OCI-LY7 (cell line): Measurements from ENCODE around the gene PAQR4.

Source experiments
- EZH2phosphoT487 ChIP-seq: fragments of 200-600 bp; sonication (generic); IDR thresholded peaks from 2 replicates; pipeline ENCODE4 v1.6.1; 2018; ENCODE audit warnings: low read depth, borderline replicate concordance, mild to moderate bottlenecking, mixed run types, antibody characterized with exemption, low read length, moderate library complexity, mixed read lengths
- TF ChIP-seq, protein P1 (sequence below): fragments of 200-600 bp; sonication (generic); conservative IDR thresholded peaks from 2 replicates; pipeline ENCODE4 v1.5.1; 2014; ENCODE audit warnings: mild to moderate bottlenecking, antibody characterized with exemption, low read length, moderate library complexity, mixed read lengths

DNA sequence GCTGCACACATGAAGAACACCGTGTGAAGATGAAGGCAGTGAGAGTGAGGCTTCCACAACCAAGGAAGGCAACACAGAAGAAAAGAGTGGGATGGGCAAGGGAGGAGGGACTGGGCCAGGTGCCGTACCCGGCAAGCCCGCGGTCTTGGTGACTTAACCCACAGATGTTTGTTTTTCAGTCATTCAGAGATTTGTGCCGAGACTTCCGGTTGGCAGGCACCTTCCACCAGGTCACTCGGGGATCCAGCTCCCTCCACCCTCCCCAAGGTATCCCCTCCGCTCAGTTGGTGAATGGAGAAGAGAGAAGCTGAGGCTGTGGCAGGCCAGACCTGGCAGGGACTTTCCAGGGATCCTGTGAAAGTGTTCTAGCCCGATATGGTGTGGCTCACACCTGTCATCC is 9.9 kb upstream of the PAQR4 start:
- TF ChIP-seq, protein P1, sequence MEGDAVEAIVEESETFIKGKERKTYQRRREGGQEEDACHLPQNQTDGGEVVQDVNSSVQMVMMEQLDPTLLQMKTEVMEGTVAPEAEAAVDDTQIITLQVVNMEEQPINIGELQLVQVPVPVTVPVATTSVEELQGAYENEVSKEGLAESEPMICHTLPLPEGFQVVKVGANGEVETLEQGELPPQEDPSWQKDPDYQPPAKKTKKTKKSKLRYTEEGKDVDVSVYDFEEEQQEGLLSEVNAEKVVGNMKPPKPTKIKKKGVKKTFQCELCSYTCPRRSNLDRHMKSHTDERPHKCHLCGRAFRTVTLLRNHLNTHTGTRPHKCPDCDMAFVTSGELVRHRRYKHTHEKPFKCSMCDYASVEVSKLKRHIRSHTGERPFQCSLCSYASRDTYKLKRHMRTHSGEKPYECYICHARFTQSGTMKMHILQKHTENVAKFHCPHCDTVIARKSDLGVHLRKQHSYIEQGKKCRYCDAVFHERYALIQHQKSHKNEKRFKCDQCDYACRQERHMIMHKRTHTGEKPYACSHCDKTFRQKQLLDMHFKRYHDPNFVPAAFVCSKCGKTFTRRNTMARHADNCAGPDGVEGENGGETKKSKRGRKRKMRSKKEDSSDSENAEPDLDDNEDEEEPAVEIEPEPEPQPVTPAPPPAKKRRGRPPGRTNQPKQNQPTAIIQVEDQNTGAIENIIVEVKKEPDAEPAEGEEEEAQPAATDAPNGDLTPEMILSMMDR, result no peak
- TF ChIP-seq EZH2phosphoT487, result no peak
